ENCODE measurements around the gene ETV5.
A peak's percentile ranks its signal among the peaks of the same experiment; 100 is the strongest.

ETV5 gene

DNA sequence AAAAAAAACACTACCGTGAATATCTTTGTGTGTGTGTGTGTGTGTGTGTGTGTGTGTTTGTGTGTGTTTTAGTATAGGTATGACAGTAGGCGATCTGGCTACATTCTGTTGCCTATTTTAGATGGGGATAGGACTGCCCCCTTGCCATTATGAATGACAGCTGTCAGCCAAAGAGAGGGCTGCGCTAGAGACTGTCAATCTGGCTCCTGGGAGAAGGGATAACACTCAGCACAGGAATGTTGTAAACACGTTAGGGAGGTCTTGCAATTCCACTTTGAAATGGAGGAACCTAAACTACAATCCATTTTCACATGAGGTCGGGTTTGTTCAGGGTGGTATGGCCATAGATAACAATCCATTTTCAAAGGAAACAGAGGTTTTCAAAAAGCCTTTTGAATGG lies 14.1 kb upstream of the ETV5 start:
- DNase-seq (ENCODE audit: low spot score), result no peak

DNA sequence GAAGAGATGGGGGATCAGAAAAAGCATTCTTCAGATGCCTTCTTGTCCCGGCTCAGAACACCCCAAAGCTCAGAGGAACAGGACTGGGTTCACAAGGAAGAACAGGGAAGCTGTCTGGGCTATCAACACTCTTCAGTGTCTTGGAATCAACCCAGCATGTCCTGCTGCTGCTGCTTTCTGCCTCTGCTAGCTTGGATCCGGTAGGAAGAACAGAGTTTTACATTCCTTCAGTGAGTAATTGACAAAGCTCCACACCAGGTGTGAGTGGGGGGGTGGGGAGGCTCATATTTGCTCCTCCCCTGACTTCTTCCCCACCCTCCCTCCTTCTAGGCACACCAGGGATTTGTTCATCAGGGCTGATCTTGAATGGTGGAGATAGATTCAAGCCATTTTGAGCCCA lies 13.1 kb upstream of the ETV5 start:
- DNase-seq (ENCODE audit: low spot score), result no peak

DNA sequence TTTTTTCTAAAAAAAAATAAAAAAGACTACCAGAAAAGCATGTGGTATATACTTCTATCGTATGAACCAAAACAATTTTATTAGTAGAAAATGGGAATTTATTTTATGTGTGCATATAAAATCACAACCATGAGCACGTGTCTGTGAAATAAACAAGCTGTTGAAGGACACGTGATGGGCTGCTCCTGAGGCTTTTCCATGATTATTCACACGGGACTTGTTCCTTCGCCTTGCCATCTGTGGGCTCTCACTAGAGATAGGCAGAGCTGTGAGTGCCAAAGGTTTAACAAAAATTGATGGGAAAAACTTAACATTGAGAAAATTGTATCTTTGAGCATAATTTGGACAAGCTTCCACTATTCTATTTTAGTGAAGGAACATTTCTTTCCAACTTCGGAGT lies 12.4 kb upstream of the ETV5 start:
- no peak for DNase-seq (ENCODE audit: low spot score)

DNA sequence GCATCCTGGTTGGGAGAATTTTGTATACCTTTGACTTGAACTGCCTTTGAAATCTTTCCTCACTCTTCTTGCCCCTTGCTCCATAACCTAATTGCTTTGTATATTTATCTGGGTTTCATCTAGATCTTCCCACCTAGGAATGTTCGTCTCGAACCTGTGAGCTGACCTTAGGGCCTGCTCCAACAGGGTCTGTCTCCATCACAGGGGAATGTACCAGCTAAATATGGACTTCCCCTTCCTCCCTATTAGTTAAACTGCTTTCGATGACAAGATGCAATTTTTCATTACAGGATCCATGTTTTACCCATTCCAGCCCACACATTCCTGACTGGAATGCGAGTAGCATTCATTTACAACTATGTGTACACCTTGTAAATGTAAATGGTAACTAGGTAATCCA lies 10.6 kb upstream of the ETV5 start:
- DNase-seq (ENCODE audit: low spot score), result no peak

DNA sequence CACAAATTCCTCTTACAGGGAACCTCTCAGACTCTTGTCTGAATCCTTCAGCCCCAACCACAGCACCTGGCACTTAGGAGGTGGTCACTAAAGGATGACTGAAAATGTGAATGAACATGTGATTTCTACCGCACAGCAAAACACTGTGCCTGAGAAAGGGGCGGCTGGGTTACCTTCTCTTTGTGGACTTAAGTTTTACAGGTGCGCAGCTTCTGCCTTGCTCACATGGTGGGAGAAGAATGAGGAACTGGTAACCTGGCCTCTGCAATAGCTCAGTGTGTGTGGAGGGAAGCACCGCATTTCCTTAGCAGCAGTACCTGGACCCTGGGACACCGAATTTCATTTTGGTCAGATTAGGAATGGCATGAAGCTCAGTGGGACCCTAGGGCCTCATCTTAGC lies 9.8 kb upstream of the ETV5 start:
- DNase-seq (ENCODE audit: low spot score), result no peak

DNA sequence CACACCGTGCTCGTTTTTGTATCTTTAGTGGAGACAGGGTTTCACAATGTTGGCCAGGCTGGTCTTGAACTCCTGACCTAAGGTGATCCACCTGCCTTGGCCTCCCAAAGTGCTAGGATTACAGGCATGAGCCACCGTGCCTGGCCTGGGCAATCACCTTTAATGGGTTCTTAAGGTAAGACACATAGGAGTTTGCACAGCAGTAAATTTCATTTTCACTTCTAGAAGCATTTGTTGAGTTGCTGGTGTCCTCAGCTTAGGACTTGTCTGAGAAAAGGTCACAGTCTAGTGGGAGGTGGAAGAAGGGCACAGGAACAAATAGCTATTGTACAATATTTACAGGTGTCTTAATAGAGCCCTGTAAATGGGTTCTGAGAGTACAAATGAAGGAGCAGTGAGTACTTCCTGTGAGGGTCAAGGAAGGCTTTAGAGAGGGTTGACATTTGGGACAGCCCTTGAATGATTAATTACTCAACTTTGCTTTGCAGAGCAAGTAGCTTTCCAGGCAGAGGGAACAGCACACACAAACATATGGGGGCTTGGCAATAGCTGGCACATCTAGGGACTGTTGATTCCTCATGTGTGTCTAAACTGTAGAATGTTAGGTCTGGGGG lies 8.7 kb upstream of the ETV5 start:
- no peak for DNase-seq (ENCODE audit: low spot score)

DNA sequence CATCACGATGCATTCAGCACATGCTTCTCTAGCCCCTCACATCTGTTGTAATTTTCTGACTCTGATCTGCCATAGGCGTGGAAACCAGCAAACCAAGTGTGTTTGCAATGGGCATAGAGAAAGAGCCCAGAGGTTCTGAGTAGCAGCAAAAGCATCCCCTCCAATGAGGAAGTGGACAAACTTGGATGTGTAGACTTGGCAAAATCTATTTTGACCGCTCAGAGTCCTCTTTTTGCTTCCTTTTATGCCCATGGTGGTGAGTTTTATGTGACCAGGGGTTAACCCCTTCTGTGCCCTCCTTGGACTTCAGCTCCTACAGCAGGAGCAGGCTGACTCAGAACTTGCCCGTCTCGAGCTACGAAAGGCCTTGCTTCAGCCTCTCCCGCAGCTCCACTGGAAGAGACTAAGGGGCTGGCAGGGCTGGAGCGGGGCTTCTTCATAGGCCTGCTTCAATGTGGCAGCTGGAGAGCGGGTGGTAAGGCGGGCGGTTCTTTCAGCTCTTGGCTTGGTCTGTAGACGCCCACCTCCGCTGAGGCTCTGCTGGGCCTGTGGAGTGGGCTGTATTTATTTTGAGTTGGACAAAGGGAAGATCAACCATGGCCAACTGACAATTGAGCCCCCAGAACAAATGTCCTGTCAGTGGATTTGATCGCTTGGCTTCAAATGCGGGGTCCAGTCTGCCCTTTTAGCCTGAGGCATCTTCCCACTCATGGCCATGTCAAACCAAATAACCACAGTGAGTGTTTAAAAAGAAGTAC lies 6.5 kb upstream of the ETV5 start:
- DNase-seq (ENCODE audit: low spot score), result no peak

DNA sequence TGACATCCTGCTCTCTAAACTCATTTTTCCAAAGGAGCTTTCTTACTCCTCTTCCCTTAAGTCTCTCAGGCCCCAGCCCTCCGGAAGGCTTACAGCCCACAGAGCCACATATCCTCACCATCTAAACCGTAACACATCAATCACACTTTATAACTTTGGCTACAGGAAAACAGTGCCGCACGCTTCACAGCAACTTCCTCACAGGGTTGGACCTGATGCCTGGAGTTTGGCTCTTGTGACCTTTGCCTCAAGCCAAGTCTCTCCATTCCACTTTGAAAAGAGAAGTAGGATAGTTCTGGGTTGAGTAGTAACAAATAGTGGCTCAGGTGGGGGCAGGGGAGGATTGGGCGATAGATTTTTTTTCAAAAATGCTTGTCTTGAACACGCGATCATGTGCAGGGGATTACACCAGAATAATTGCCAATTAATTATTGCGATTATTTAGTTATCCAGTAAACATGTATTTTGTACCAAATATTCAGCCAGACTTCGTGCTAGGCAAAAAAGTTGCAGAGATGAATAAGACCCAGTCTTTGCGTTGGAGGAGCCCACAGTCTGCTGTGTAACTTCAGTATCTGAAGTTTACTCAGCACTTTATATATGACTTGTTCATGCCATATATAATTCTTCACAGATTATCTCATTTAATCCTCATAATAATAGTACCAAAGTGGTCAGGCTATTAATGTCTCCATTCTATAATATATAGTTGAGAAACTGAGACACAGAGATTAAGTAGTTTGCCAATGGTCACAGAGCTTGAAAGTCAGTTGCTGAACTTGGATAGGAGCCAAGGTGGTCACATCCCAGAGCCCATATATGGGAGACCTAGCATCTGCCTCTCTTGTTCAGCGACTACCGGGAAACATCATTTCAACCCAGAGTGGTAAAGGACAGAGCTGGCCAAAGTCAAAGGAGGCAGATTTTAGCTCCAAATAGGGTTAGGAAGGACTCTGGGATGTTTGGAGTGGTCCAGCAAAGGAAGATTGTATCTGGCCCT lies 2.4 kb upstream of the ETV5 start:
- DNase-seq (ENCODE audit: low spot score), result no peak

DNA sequence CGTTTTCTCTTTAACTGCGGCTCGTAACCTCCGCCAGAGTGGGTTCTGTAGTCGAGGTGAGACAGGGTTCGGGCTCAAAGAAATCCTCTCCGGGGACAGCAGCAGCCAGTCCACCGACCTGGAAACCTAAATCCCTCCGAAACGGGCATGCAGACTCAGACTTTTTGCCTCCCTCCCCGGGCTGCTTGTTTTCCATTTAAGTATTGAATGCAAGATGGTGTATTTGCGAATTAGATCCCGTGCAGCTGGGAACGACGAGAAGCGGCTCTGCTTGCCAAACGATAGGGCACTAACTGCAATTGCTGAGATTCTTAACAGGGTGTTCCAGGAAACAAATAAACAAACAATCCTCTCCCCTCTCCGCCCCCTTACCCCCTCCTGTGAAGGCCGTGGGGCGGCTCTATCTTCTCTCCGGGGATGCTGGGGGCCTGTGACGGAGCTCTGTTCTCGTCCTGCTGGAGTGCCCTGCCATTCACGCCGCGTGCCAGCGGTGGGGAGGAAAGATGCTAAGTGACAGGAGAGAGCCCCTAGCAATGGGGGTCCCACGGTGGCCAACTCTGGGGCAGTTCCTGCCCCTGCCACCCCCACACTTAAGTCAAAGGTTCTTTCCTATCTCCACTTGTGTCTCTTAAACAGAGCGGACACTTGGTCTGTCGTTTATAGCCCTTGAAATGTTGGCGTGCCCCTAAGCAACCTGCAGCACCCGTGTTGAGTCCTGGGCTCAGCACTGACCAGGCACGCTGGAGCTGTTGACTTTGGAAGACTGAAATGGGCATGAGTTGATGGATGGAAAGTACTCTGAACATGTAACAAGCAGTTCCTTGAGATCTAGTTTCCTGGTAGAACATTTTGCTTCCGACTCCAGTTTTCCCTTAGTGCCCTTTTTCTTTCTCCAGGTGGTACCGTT lies 1.3 kb upstream of the ETV5 start:
- peak; percentile 71 for DNase-seq (ENCODE audit: low spot score)

DNA sequence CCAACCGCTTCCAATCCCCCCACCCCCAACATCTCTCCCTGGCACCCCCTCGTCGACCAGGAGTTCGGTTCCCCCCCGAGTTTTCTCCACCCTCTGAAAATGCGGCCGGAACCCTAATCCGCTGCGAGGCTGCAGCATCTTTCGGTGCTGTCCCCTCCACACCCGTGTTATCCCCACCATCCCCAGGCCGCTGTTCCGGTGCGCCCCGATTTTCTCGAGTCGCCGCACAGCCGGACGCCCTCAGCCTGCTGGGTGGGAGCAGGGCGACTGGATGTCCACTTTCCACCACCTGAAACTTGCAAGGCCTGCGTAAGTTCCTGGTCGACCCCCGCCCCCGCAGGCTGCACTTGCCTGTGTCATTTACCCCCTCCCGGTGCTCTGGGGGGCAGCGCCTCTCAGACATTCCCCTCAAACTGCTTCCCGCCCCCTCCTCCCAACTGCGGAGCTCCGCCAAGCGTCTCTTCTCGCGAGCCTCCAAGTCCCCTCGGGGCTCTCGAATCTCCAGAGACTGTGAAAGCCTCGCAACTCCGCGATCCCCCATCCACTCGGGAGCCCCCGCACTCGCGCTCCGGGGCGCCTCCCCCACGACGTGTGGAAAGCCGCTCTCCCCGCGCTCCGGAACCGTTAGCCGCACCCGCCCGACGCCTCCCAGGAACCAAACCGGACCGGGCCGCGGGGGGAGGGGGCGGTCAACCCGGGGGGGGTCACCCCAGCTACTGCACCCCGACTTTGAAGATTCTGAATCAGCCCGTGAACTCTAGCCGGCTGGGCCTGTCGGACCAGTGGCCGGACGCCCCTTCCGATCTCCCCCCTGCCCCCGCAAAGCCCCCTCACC lies 566 bp downstream of the ETV5 start:
- DNase-seq (ENCODE audit: low spot score), result peak; percentile 84

DNA sequence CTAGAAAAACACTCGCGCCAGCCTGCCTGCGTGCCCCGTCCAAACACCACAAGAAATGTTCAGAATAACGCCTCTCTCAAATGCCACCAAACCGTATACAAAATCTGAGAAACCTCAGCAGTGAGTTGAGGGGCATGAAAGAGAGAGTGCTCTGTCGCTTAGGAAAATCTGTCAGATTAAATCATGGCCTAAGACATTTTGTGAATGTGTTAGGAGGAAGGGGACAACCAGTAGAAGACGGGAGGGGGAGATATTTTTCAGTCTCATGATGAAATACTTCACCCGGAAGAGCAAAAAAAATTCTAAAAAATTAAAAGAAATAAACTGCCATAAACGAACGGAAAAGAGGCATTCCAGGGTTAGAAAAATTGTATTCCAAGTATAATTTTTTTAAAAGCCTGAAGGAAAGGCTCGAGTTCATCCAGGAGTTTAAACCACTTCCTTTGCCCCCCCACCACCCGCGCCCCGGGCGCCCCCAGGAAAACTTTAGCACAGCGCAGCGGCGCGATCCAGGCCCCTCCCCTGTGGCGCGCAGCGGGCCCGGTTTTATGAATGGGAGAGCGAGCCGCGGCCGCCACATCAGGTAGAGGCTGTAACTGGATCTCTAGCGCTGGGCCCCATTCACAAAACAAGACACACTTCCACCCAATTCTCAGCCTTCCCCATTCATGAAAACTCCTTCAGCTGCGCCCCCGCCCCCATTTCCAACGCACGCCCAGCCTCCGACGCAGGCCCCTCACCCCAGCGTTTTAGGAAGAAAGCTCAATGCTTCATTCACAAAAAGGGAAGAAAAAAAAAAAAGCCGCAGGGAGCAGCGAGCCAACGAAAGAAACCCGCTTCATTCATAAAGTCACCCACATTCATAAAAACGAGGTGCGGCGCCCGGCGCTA lies 1.4 kb downstream of the ETV5 start:
- peak; percentile 85 for DNase-seq (ENCODE audit: low spot score)

DNA sequence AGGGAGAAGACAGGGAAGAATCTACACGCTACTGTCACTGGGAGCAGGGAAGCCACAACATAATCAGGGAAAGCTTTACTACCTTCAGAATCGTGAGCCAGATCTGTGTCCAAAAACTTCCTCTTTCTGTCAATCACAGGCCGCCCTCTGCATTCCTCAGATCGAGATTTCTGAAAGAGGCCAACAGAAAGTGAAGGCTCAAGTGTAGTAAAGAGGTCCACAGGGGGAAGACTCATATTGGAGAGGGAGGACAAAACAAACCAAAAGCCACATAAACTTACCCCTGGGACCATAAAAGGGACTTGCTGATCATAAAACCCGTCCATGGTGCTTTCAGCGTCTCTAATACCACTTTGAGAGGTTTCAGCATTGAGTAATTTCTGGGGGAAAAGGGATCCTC lies 3.3 kb downstream of the ETV5 start:
- no peak for DNase-seq (ENCODE audit: low spot score)

DNA sequence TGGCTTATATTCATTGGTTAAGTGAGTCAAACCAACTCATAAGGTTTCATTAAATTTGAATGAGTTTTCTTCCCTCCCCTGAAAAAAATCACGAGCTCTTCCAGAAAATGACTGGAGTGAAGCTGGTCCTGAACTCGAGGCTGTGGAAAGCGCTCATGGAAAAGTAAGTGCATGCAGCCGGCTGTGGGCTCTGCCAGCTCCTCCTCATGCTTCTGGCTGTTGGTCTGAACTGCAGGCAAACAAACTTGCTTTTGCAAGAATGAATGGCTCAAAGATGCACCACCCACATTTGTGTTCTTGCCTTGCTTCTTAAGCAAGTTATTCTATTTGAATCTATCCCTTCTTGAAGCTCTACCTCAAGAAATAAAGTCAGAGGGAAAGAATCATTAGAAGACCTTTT lies 6.2 kb downstream of the ETV5 start:
- DNase-seq (ENCODE audit: low spot score), result no peak

DNA sequence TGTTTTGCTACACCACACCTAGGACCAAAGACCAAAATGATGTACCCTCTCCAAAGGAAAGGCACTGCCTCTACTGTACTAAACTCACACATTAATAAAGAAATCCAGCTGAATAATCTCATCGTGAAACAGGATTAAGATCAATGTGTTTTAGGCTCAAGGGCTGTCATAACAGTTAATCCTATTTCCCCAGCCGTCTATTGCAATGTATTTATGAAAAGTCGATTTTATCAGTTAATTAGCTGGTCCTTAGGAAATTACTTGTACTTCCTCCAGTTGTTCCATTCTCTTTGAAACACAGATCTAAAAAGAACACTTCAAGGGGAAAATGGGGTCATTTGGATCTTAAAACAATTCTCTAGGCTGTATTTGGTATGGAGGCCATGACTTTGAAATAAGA lies 8.5 kb downstream of the ETV5 start:
- no peak for DNase-seq (ENCODE audit: low spot score)

DNA sequence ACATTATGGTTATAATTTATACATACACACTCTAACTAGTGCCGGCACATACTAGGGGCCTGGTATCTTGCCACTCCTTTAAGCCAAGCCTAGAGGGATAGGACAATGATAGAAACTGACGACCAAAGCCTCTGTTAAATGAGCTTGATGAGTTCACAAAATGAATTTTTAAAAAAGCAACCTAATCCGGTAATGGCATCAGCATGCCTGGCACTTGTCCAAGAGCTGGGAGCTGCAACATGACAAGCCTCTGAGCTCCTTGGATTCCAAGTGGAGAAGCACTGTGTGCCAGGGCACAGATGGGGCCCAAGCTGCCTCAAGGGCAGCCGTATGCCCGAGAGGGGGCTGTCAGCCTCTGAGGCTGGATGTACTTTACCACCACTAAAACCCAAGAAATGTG lies 9.7 kb downstream of the ETV5 start:
- DNase-seq (ENCODE audit: low spot score), result no peak

DNA sequence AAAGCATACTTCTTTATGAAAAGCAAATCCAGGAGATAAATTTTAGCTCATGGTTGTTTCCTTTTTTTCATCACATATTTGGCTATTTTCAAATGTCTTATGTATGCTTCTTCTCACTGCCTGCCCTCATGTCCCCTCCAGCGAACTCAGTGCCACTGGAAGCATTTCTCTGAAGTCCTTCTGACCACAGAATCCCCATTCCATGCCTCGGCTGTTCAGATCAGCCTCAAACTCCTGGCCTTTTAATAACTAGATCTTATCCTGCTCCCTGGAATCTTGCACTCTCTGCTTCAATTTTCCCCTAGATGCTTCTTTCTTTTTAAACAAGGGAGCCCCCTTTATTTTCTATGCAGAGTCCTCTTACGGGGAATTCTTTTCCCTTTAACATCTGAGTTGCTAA lies 10.1 kb downstream of the ETV5 start:
- no peak for DNase-seq (ENCODE audit: low spot score)

DNA sequence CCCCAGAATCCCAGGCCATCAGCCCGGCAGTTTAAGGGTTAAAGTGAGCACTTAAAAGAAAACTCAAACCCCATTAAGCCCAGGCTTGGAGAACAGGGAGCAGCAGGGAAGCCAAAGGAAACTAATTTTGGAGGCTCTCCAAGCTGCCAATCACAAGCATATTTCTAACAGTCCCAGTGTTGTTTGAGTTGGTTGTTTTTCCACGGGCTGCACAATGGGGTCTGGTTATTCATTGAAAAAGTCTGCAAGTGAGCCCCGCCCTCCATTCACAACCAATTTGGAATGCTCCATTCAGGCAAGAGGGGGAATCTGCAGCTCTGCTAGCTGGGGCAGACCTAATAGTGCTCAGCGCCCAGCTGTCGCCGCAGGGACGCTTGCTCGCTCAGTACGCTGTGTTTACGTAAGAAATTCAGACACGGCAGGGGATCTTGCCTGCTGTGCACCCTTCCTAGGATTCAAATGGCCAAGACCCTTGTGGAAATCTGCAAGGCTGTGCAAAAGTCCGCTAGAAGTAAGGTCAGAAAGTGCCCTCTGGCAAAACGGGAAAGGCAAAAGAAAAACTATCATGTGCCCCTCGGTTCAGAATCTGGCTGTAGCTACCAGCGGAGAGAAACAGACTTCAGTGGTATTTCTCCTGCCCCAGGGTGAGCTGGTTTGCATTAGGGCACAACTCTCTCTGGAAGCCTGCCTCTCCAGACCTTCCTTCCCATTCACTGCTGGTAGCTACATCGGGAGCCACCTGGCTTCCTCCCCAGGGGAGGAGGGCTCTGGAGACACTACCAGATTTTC lies 11.0 kb downstream of the ETV5 start:
- DNase-seq (ENCODE audit: low spot score), result peak; percentile 81

DNA sequence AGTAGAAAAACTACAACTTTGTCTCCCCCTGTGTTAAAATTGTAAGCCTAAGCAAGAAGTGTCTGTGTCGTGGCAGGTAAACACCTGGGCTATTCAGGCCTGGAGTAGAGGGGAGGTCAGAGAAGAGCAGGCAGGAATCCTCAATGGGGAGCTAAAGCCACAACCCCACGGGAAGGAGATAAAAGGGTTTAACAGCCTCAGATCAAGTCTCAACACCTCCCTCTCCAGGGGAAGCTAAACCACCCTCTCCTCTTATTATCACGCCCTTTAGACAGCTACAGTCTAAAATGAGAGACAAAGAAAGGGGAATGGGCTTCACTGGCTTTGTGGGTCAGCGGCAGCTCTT lies 11.6 kb downstream of the ETV5 start:
- no peak for DNase-seq (ENCODE audit: low spot score)

DNA sequence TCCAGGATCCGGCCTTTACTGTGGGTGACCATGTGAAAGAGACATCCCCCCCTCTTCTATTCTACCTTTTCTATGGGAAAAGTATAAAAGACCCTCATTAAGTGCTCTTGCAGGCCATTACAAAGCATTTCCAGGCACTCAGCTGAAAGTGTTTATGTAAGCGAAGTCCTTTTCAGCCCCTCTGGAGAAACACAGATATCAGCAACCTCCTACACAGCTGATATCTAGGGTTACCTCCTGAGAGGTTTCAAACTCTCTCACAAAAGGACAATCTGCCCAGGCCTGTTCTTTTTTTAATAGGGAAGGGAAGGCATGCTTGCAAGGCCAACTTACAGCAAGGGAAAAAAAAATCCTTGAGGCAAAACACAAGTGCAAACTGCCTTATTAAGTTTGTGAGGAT lies 12.6 kb downstream of the ETV5 start:
- DNase-seq (ENCODE audit: low spot score), result no peak
